Mesothelial cell of epicardium (in vitro differentiated cells): Measurements from ENCODE around the gene DEF6. TPM values are rescaled to one million over a fixed set of nuclear protein-coding genes. Genes with fewer than 3 reads are reported as not detected.

Source experiments
- DNase-seq, 2 experiments: peaks; one replicate each; pipeline ENCODE4 v3.0.0; 2021; ENCODE audit warnings: low spot score in 2 of 2; ENCODE audit not compliant: unreplicated experiment in 2 of 2
- H3K27ac Mint-ChIP-seq: 2 replicates; pipeline ENCODE4 v1.8.0; 2021; ENCODE audit warnings: mixed read lengths
- H3K27me3 Mint-ChIP-seq: 2 replicates; pipeline ENCODE4 v1.8.0; 2021; ENCODE audit warnings: low read depth, mixed read lengths
- H3K36me3 Mint-ChIP-seq: 2 replicates; pipeline ENCODE4 v1.8.0; 2021; ENCODE audit warnings: mixed read lengths
- H3K4me1 Mint-ChIP-seq: 2 replicates; pipeline ENCODE4 v1.8.0; 2021; ENCODE audit warnings: mixed read lengths
- H3K4me3 Mint-ChIP-seq: 2 replicates; pipeline ENCODE4 v1.8.0; 2021; ENCODE audit warnings: mild to moderate bottlenecking, moderate library complexity, mixed read lengths
- H3K9me3 Mint-ChIP-seq: 2 replicates; pipeline ENCODE4 v1.8.0; 2021; ENCODE audit warnings: mixed read lengths
- CTCF ChIP-seq: fragments of 200-600 bp; sonication (generic); IDR thresholded peaks from one replicate; pipeline ENCODE4 v1.5.0; 2021; ENCODE audit warnings: antibody characterized with exemption; ENCODE audit not compliant: unreplicated experiment
- total RNA-seq: library from RNA; stranded (reverse); gene quantifications from 3 replicates; pipeline ENCODE4 v1.2.1, GENCODE V29; 2021

DEF6 gene
- total RNA-seq, 1 donor from 2014 or later, result 11.3 TPM

GRCh38 chr6:35358086-35358485, 60.5 kb downstream of the DEF6 start:
- peak overlapping the region; percentile 55 for H3K27ac Mint-ChIP-seq
- no peak for DNase-seq
- peaks cover 14% of the 10 kb centered on the region for H3K36me3 Mint-ChIP-seq
- no peaks in the 10 kb centered on the region for H3K27me3 Mint-ChIP-seq
- no peak overlapping the region for H3K4me3 Mint-ChIP-seq
- no peaks in the 10 kb centered on the region for H3K9me3 Mint-ChIP-seq
- TF ChIP-seq CTCF, result no peak
- peaks cover 35% of the 10 kb centered on the region for H3K4me1 Mint-ChIP-seq

GRCh38 chr6:35359346-35359743, 61.7 kb downstream of the DEF6 start:
- H3K36me3 Mint-ChIP-seq, result peaks cover 9% of the 10 kb centered on the region
- TF ChIP-seq CTCF, result no peak
- H3K27me3 Mint-ChIP-seq, result no peaks in the 10 kb centered on the region
- H3K27ac Mint-ChIP-seq, result peak overlapping the region; percentile 40
- DNase-seq, result no peak
- no peaks in the 10 kb centered on the region for H3K9me3 Mint-ChIP-seq
- H3K4me1 Mint-ChIP-seq, result peaks cover 43% of the 10 kb centered on the region
- no peak overlapping the region for H3K4me3 Mint-ChIP-seq

GRCh38 chr6:35359744-35360348, 62.2 kb downstream of the DEF6 start:
- H3K27me3 Mint-ChIP-seq, result no peaks in the 10 kb centered on the region
- H3K4me3 Mint-ChIP-seq, result no peak overlapping the region
- DNase-seq, result no peak
- H3K27ac Mint-ChIP-seq, result peak overlapping the region; percentile 52
- no peak for TF ChIP-seq CTCF
- no peaks in the 10 kb centered on the region for H3K9me3 Mint-ChIP-seq
- peaks cover 43% of the 10 kb centered on the region for H3K4me1 Mint-ChIP-seq
- H3K36me3 Mint-ChIP-seq, result peaks cover 9% of the 10 kb centered on the region

- DNase-seq, result no peak
- H3K4me3 Mint-ChIP-seq, result no peak overlapping the region
- H3K4me1 Mint-ChIP-seq, result peaks cover 43% of the 10 kb centered on the region
- peaks cover 9% of the 10 kb centered on the region for H3K36me3 Mint-ChIP-seq
- peak overlapping the region; percentile 52 for H3K27ac Mint-ChIP-seq
- no peaks in the 10 kb centered on the region for H3K27me3 Mint-ChIP-seq
- H3K9me3 Mint-ChIP-seq, result no peaks in the 10 kb centered on the region
- TF ChIP-seq CTCF, result no peak
These were observed 62.9 kb downstream of the DEF6 start for GRCh38 chr6:35360349-35361138.

GRCh38 chr6:35362200-35362599, 64.6 kb downstream of the DEF6 start:
- Mint-ChIP-seq H3K4me3 (no peak overlapping the region), H3K4me1 (peaks cover 45% of the 10 kb centered on the region), H3K27me3 (no peaks in the 10 kb centered on the region), H3K27ac (peak overlapping the region; percentile 92), H3K9me3 (no peaks in the 10 kb centered on the region), H3K36me3 (peaks cover 3% of the 10 kb centered on the region)
- no peak for DNase-seq
- no peak for TF ChIP-seq CTCF
